ENCODE data around the gene CDC42BPB. TPM values are rescaled to one million over a fixed set of nuclear protein-coding genes. Genes with fewer than 3 reads are reported as not detected.
A peak's percentile ranks its signal among the peaks of the same experiment; 100 is the strongest.

The CDC42BPB gene
- total RNA-seq, 4 donors from 2014 or later, result 80.6 to 157 (median 118) TPM

GRCh38 chr14:102922490-102923200 is 134.7 kb downstream of the CDC42BPB start, which contains the start of gene AMN:
Gene AMN, plus strand, starts transcription at chr14:102922663. Its CDS starts 26 bp downstream, at chr14:102922689.
- peaks cover 0 to 9% of the 10 kb centered on the region in 2 donors for H3K27me3 ChIP-seq
- intact Hi-C loops (cut with DNase I; ENCODE audit: low total_unique reads), result no loop called here
- H3K27ac ChIP-seq, result no peak within 1 kb of the TSS
- TF ChIP-seq CTCF (IDR thresholded peaks at IDR 0.05) (no peak), POLR2A (IDR thresholded peaks at IDR 0.05) (no peak)
- H3K36me3 ChIP-seq, result no peaks in the 10 kb centered on the region
- no peak for DNase-seq
- H3K9me3 ChIP-seq, result no peaks in the 10 kb centered on the region
- H3K4me1 ChIP-seq, result no peaks in the 10 kb centered on the region
- no peak within 1 kb of the TSS for H3K4me3 ChIP-seq

- peaks cover 0 to 9% of the 10 kb centered on the region in 2 donors for H3K27me3 ChIP-seq
- intact Hi-C loops (cut with DNase I; ENCODE audit: low total_unique reads), result no loop called here
- no peak overlapping the region for H3K27ac ChIP-seq
- H3K4me3 ChIP-seq, result no peak overlapping the region
- no peaks in the 10 kb centered on the region for H3K36me3 ChIP-seq
- no peak for DNase-seq
- TF ChIP-seq POLR2A (IDR thresholded peaks at IDR 0.05) (no peak), CTCF (IDR thresholded peaks at IDR 0.05) (no peak)
- H3K9me3 ChIP-seq, result no peaks in the 10 kb centered on the region
- no peaks in the 10 kb centered on the region for H3K4me1 ChIP-seq
These were observed 136.4 kb downstream of the CDC42BPB start for GRCh38 chr14:102920998-102921304.

GRCh38 chr14:102920273-102920997 is 136.9 kb downstream of the CDC42BPB start:
- H3K4me1 ChIP-seq, result no peaks in the 10 kb centered on the region
- H3K4me3 ChIP-seq, result no peak overlapping the region
- H3K27me3 ChIP-seq, result peaks cover 0 to 9% of the 10 kb centered on the region in 2 donors
- no peak for TF ChIP-seq POLR2A (IDR thresholded peaks at IDR 0.05)
- TF ChIP-seq CTCF (IDR thresholded peaks at IDR 0.05), result no peak
- no peaks in the 10 kb centered on the region for H3K36me3 ChIP-seq
- intact Hi-C loops (cut with DNase I; ENCODE audit: low total_unique reads), result no loop called here
- H3K9me3 ChIP-seq, result no peaks in the 10 kb centered on the region
- no peak for DNase-seq
- no peak overlapping the region for H3K27ac ChIP-seq

- no peaks in the 10 kb centered on the region for H3K27me3 ChIP-seq
- no peak for DNase-seq
- no peaks in the 10 kb centered on the region for H3K36me3 ChIP-seq
- H3K4me3 ChIP-seq, result no peak overlapping the region
- TF ChIP-seq CTCF (IDR thresholded peaks at IDR 0.05), result no peak
- TF ChIP-seq POLR2A (IDR thresholded peaks at IDR 0.05), result no peak
- intact Hi-C loops (cut with DNase I; ENCODE audit: low total_unique reads), result no loop called here
- no peak overlapping the region for H3K27ac ChIP-seq
- H3K4me1 ChIP-seq, result no peaks in the 10 kb centered on the region
- H3K9me3 ChIP-seq, result no peaks in the 10 kb centered on the region
These were observed 138.9 kb downstream of the CDC42BPB start for GRCh38 chr14:102918438-102918837.

- no peaks in the 10 kb centered on the region for H3K4me1 ChIP-seq
- no peaks in the 10 kb centered on the region for H3K27me3 ChIP-seq
- no peaks in the 10 kb centered on the region for H3K36me3 ChIP-seq
- DNase-seq, result no peak
- no peaks in the 10 kb centered on the region for H3K9me3 ChIP-seq
- intact Hi-C loops (cut with DNase I; ENCODE audit: low total_unique reads), result no loop called here
- H3K4me3 ChIP-seq, result no peak overlapping the region
- TF ChIP-seq POLR2A (IDR thresholded peaks at IDR 0.05) (no peak), CTCF (IDR thresholded peaks at IDR 0.05) (peak; percentile 12 to 41 (median 34))
- no peak overlapping the region for H3K27ac ChIP-seq
These were observed 139.7 kb downstream of the CDC42BPB start for GRCh38 chr14:102917469-102918211.
